Measurements from ENCODE around the gene SNAI3.
"Not testable (repeated sequence)": the region's sequence is repeated elsewhere in the genome, so short reads cannot be mapped to it uniquely, and the experiment has no call there.

The SNAI3 gene

GRCh38 chr16:88673716-88674379 is 12.5 kb downstream of the SNAI3 start:
- H3K4me3 ChIP-seq (ENCODE audit: low read depth, low read length) = no peak overlapping the region
- no peaks in the 10 kb centered on the region for H3K36me3 ChIP-seq
- no peak for DNase-seq
- H3K27me3 ChIP-seq = peaks cover 17% of the 10 kb centered on the region
- H3K4me1 ChIP-seq = no peaks in the 10 kb centered on the region; the same call in 1 of the 2 replicates
- TF ChIP-seq CTCF (IDR thresholded peaks at IDR 0.05; ENCODE audit: low read depth, low read length) = no peak
- H3K9me3 ChIP-seq = no peaks in the 10 kb centered on the region; the same call in 1 of the 2 replicates

- no peaks in the 10 kb centered on the region; the same call in 1 of the 2 replicates for H3K9me3 ChIP-seq
- peak; percentile 54 for DNase-seq
- peak; percentile 59 for TF ChIP-seq CTCF (IDR thresholded peaks at IDR 0.05; ENCODE audit: low read depth, low read length)
Observed at GRCh38 chr16:88672776-88673175, 13.5 kb downstream of the SNAI3 start.

GRCh38 chr16:88671806-88672205 is 14.5 kb downstream of the SNAI3 start:
- Histone ChIP-seq H3K9me3 (no peaks in the 10 kb centered on the region), H3K4me3 (ENCODE audit: low read depth, low read length) (no peak overlapping the region), H3K27me3 (no peaks in the 10 kb centered on the region), H3K4me1 (no peaks in the 10 kb centered on the region), H3K36me3 (no peaks in the 10 kb centered on the region)
- no peak for TF ChIP-seq CTCF (IDR thresholded peaks at IDR 0.05; ENCODE audit: low read depth, low read length)
- no peak for DNase-seq

More at GRCh38 chr16:88672776-88673175, 13.5 kb downstream of the SNAI3 start:
- H3K4me1 ChIP-seq = no peaks in the 10 kb centered on the region; the same call in 1 of the 2 replicates
- H3K27me3 ChIP-seq = peaks cover 6% of the 10 kb centered on the region
- H3K36me3 ChIP-seq = no peaks in the 10 kb centered on the region
- no peak overlapping the region for H3K4me3 ChIP-seq (ENCODE audit: low read depth, low read length)

DNA sequence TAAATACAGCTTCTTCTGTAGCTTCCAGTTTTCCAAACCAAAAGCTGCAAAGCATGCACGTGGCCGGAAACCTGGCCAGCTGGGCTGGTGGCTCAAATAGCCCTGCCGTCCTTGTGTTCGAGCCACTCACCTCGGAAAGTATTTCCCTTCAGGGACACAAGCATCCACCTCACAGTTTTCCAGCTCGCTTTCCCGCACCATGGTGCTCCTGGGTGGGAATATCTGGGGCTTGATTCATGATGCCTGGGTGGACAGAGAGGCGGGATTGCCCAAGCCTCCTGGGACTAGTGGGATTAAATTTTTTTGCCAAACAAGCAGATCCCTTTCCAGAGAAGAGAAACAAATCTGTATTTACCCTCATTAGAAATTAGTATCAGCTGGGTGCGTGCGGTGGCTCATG is 16.3 kb downstream of the SNAI3 start:
- H3K27me3 ChIP-seq = no peaks in the 10 kb centered on the region
- DNase-seq = no peak
- no peaks in the 10 kb centered on the region for H3K4me1 ChIP-seq
- no peaks in the 10 kb centered on the region for H3K36me3 ChIP-seq
- TF ChIP-seq CTCF (IDR thresholded peaks at IDR 0.05; ENCODE audit: low read depth, low read length) = no peak
- H3K9me3 ChIP-seq = no peaks in the 10 kb centered on the region
- H3K4me3 ChIP-seq (ENCODE audit: low read depth, low read length) = no peak overlapping the region

- H3K4me3 ChIP-seq (ENCODE audit: low read depth, low read length); DNase-seq; H3K4me1 ChIP-seq; H3K9me3 ChIP-seq; H3K36me3 ChIP-seq; H3K27me3 ChIP-seq: not testable (repeated sequence)
Observed at GRCh38 chr16:88669493-88669892, 16.8 kb downstream of the SNAI3 start.

DNA sequence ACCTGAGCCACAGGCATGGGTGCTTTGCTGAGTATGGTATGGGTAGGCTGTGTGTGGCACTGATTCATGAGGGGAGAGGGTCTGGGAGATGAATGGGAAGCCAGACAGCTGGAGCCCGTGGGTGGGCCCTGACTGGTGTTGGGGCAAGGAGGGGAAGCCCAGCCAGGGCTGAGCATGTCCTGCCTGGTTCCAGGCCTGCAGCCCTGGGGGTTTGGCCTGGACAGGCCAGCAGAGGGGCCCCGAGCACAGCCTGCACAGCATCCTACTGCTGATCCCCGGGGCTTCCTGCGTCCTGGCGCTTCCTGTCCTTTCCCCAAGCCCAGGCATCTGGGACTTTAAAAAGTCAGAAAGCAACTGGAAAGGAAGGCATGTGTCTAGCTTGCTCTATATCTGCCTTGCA is 18.8 kb downstream of the SNAI3 start:
- Histone ChIP-seq H3K4me3 (ENCODE audit: low read depth, low read length) (no peak overlapping the region), H3K9me3 (no peaks in the 10 kb centered on the region), H3K36me3 (no peaks in the 10 kb centered on the region), H3K4me1 (no peaks in the 10 kb centered on the region; the same call in 1 of the 2 replicates), H3K27me3 (no peaks in the 10 kb centered on the region)
- no peak for DNase-seq
- TF ChIP-seq CTCF (IDR thresholded peaks at IDR 0.05; ENCODE audit: low read depth, low read length) = peak; percentile 29

Measured in BE2C (cell line).